HUES6 (cell line): Measurements from ENCODE around the gene SLC25A17.

Source experiments
- H3K27ac ChIP-seq: 2 replicates; pipeline ENCODE4 v1.7.0; 2013; ENCODE audit warnings: low read depth, mild to moderate bottlenecking, low read length, inconsistent platforms
- H3K27me3 ChIP-seq: 2 replicates; pipeline ENCODE4 v1.6.1; 2013; ENCODE audit warnings: low read length; ENCODE audit not compliant: control insufficient read depth, insufficient read depth
- H3K36me3 ChIP-seq: 2 replicates; pipeline ENCODE4 v1.6.1; 2013; ENCODE audit warnings: low read length; ENCODE audit not compliant: control insufficient read depth, insufficient read depth
- H3K4me1 ChIP-seq: 2 replicates; pipeline ENCODE4 v1.6.1; 2013; ENCODE audit warnings: low read length; ENCODE audit not compliant: control insufficient read depth, insufficient read depth
- H3K4me3 ChIP-seq: 2 replicates; pipeline ENCODE4 v1.5.1; 2013; ENCODE audit warnings: low read depth, low read length
- H3K9ac ChIP-seq: one replicate; pipeline ENCODE4 v1.6.1; 2013; ENCODE audit warnings: mild to moderate bottlenecking, low read length
- H3K9me3 ChIP-seq: 2 replicates; pipeline ENCODE4 v1.6.1; 2013; ENCODE audit warnings: low read depth, low read length; ENCODE audit not compliant: control insufficient read depth, insufficient read depth

SLC25A17 gene

GRCh38 chr22:40818192-40818746, 877 bp downstream of the SLC25A17 start:
- Histone ChIP-seq H3K27me3 (no peaks in the 10 kb centered on the region), H3K9ac (peak overlapping the region; percentile 89), H3K4me3 (peak overlapping the region; percentile 97), H3K4me1 (peaks cover 7% of the 10 kb centered on the region; the same call in 1 of the 2 replicates), H3K27ac (no peak overlapping the region; the same call in 1 of the 2 replicates), H3K9me3 (no peaks in the 10 kb centered on the region), H3K36me3 (peaks cover 11% of the 10 kb centered on the region; the same call in 1 of the 2 replicates)

DNA sequence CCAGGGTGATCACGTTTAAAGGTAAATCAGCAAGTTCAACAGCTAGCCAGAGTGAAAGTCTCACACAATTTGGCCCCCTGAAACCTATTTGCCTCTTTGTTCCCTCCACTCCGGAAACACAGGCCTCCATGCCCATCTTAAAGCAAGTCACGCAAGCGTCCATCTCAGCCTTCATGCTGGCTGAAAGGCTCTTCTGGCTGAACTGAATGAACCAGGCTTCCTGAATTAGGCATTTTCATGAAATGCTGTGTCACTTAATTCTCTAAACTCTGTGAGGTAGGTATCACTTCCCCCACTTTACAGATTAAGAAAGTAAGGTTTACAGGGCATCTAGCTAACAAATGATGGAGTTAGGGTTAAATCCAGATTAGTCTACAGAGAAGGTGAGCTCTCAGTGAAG, 1.4 kb downstream of the SLC25A17 start:
- H3K27me3 ChIP-seq = no peaks in the 10 kb centered on the region
- peak overlapping the region; percentile 2 for H3K9ac ChIP-seq
- peaks cover 7% of the 10 kb centered on the region; the same call in 1 of the 2 replicates for H3K4me1 ChIP-seq
- H3K36me3 ChIP-seq = 0 out of 2 replicates have a peak, but pooled peaks cover 6% of the 10 kb centered on the region
- no peak overlapping the region for H3K27ac ChIP-seq
- H3K9me3 ChIP-seq = no peaks in the 10 kb centered on the region
- peak overlapping the region; percentile 97; the same call in 1 of the 2 replicates for H3K4me3 ChIP-seq

GRCh38 chr22:40813912-40814315, 5.2 kb downstream of the SLC25A17 start:
- H3K27ac ChIP-seq = no peak overlapping the region

DNA sequence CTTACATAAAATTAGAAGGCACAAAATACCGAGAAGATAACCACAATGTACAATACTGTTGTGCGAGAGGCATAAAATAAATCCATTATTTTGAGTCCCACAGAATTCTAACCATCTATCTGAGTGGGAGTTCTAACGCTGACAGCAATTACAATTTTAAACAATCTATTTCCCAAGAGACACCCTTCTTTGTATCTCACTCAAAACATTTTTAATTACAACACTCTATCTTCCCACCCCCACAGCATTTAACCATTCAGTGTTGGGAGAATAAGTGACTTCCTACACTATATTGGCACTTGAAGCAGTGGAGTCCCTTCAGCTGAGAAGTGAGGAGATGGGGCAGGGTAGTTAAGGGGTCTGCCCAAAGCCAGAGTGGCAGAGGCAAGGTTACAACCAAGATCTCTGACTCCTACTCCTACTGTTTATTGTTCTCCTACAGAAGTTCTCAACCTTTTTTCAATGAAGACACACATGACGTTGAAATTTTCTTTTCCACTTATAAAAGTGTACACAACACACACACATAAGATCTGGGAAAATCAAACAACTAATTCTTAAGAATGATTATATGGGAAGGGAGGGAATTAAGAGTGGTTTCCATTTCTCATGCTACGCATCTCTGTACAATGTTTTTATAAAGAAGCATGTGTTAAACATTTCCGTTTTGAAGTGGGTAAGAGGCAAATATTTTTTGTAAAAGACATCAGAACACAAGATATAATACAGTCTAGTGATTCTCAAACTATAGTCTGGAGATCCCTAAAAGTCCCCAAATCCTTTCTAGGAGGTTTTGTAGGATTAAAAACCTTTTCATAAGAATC, 10.9 kb downstream of the SLC25A17 start:
- no peaks in the 10 kb centered on the region; the same call in 1 of the 2 replicates for H3K4me1 ChIP-seq
- H3K27me3 ChIP-seq = no peaks in the 10 kb centered on the region
- no peak overlapping the region for H3K4me3 ChIP-seq
- no peak overlapping the region for H3K9ac ChIP-seq
- no peak overlapping the region for H3K27ac ChIP-seq
- peaks cover 3% of the 10 kb centered on the region; the same call in 1 of the 2 replicates for H3K36me3 ChIP-seq
- H3K9me3 ChIP-seq = no peaks in the 10 kb centered on the region

More at GRCh38 chr22:40813912-40814315, 5.2 kb downstream of the SLC25A17 start:
- no peaks in the 10 kb centered on the region for H3K27me3 ChIP-seq
- H3K4me3 ChIP-seq = no peak overlapping the region
- no peaks in the 10 kb centered on the region for H3K9me3 ChIP-seq
- 0 out of 2 replicates have a peak, but pooled peaks cover 6% of the 10 kb centered on the region for H3K36me3 ChIP-seq
- no peak overlapping the region for H3K9ac ChIP-seq
- H3K4me1 ChIP-seq = no peaks in the 10 kb centered on the region

- Histone ChIP-seq H3K4me3 (no peak overlapping the region), H3K27ac (no peak overlapping the region), H3K4me1 (no peaks in the 10 kb centered on the region; the same call in 1 of the 2 replicates), H3K9me3 (no peaks in the 10 kb centered on the region), H3K36me3 (no peaks in the 10 kb centered on the region; the same call in 1 of the 2 replicates), H3K27me3 (no peaks in the 10 kb centered on the region), H3K9ac (no peak overlapping the region)
These were observed 12.4 kb downstream of the SLC25A17 start for GRCh38 chr22:40806711-40807110.

- Histone ChIP-seq H3K27me3 (no peaks in the 10 kb centered on the region), H3K36me3 (no peaks in the 10 kb centered on the region; the same call in 1 of the 2 replicates), H3K4me3 (no peak overlapping the region), H3K27ac (no peak overlapping the region), H3K9me3 (no peaks in the 10 kb centered on the region), H3K9ac (no peak overlapping the region), H3K4me1 (no peaks in the 10 kb centered on the region; the same call in 1 of the 2 replicates)
These were observed 13.4 kb downstream of the SLC25A17 start for GRCh38 chr22:40805699-40806203.

- no peaks in the 10 kb centered on the region for H3K9me3 ChIP-seq
- no peaks in the 10 kb centered on the region; the same call in 1 of the 2 replicates for H3K36me3 ChIP-seq
- no peaks in the 10 kb centered on the region for H3K27me3 ChIP-seq
- H3K9ac ChIP-seq = no peak overlapping the region
- no peak overlapping the region for H3K4me3 ChIP-seq
- no peaks in the 10 kb centered on the region; the same call in 1 of the 2 replicates for H3K4me1 ChIP-seq
- no peak overlapping the region for H3K27ac ChIP-seq
These were observed 13.9 kb downstream of the SLC25A17 start for GRCh38 chr22:40805239-40805638.

DNA sequence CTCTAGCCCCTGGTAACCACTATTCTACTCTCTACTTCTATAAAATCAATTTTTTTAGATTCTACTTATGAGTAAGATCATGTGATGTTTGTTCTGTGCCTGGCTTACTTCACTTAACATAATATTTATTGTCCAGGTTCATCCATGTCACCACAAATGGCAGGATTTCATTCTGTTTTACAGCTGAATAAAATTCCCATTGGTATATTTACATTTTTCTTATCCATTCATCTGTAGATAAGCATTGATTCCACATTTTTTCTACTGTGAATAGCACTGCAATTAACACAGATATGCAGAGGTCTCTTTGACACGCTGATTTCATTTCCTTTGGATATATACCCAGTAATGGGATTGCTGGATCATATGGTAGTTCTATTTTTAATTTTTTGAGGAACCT, 15.8 kb downstream of the SLC25A17 start:
- Histone ChIP-seq H3K27me3 (no peaks in the 10 kb centered on the region), H3K36me3 (no peaks in the 10 kb centered on the region; the same call in 1 of the 2 replicates), H3K4me3 (no peak overlapping the region), H3K9ac (no peak overlapping the region), H3K4me1 (no peaks in the 10 kb centered on the region; the same call in 1 of the 2 replicates), H3K9me3 (no peaks in the 10 kb centered on the region), H3K27ac (no peak overlapping the region)

DNA sequence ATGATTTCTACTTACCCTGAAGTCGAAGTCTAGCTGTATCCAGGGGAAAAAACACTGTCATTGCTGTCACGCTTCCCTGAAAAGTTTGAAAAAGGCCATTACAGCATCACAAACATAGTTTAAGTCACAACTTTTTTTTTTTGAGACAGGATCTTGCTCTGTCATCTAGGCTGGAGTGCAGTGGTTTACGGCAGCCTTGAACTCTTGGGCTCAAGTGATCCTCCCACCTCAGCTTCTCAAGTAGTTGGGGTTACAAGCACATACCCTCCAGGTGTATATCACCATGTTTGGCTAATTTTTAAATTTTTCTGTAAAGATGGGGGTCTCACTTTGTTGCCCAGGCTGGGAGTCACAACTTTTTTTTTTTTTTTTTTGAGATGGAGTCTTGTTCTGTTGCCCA, 20.1 kb downstream of the SLC25A17 start:
- Histone ChIP-seq H3K4me3 (no peak overlapping the region), H3K4me1 (no peaks in the 10 kb centered on the region), H3K27ac (no peak overlapping the region), H3K9ac (no peak overlapping the region), H3K27me3 (no peaks in the 10 kb centered on the region), H3K9me3 (no peaks in the 10 kb centered on the region), H3K36me3 (peaks cover 6% of the 10 kb centered on the region; the same call in 1 of the 2 replicates)

DNA sequence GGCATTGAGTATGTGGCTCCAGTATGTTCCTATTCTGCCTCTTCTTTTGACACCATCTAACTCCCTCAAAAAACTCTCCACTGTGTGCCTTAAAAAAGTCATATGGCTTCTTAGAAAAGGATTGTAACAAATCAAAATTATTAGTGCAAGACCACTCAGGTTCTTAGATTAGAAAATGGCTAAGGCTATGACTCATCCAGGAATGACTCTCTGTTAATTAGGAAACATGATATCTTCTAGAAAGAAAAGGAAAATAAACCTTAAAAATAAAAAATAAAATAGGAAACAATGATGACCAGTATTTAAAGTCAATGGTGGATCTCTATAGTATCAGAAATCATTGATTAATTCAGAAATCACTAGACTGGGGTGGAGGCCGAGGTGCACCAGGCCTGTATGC, 21.7 kb downstream of the SLC25A17 start:
- no peak overlapping the region for H3K9ac ChIP-seq
- no peak overlapping the region for H3K27ac ChIP-seq
- H3K4me3 ChIP-seq = no peak overlapping the region
- no peaks in the 10 kb centered on the region for H3K4me1 ChIP-seq
- H3K36me3 ChIP-seq = peaks cover 17% of the 10 kb centered on the region
- H3K9me3 ChIP-seq = no peaks in the 10 kb centered on the region
- no peaks in the 10 kb centered on the region for H3K27me3 ChIP-seq

DNA sequence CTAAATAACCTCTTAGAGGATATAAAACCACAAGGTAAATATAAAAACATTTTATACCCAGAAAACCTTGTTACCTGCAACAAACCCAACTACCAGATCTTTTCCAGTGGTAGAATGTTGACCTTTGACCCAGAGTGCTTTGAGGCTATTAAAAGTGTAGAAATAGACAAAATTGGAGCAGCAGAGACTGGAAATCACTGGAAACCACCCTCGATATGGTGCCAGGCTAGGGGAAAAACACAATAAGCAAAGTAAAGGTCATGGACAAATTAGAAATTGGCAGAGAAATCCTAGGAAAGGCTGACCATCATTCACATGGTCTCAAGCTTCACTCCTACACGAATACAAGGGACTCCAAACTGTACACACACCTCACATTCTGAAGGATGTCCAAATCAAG, 26.7 kb downstream of the SLC25A17 start:
- no peak overlapping the region for H3K9ac ChIP-seq
- no peaks in the 10 kb centered on the region for H3K27me3 ChIP-seq
- H3K4me1 ChIP-seq = peaks cover 8% of the 10 kb centered on the region
- no peak overlapping the region for H3K27ac ChIP-seq
- no peaks in the 10 kb centered on the region for H3K9me3 ChIP-seq
- no peak overlapping the region for H3K4me3 ChIP-seq
- peaks cover 39% of the 10 kb centered on the region for H3K36me3 ChIP-seq
